HG03432 (cell line): Measurements from ENCODE around the gene F13A1.

Experiments
- ATAC-seq: cut with Tn5 transposase; IDR thresholded peaks from one replicate; pipeline ENCODE4 v1.9.1; 2021; ENCODE audit warnings: mild to moderate bottlenecking, moderate library complexity; ENCODE audit not compliant: unreplicated experiment

Gene F13A1

GRCh38 chr6:6199678-6200077, 120.8 kb downstream of the F13A1 start:
- no peak for ATAC-seq

GRCh38 chr6:6196762-6197161, 123.7 kb downstream of the F13A1 start:
- no peak for ATAC-seq

GRCh38 chr6:6195080-6195479, 125.4 kb downstream of the F13A1 start:
- ATAC-seq: no peak

GRCh38 chr6:6193221-6193745, 127.2 kb downstream of the F13A1 start:
- ATAC-seq: no peak

GRCh38 chr6:6191909-6192308, 128.6 kb downstream of the F13A1 start:
- no peak for ATAC-seq

GRCh38 chr6:6191476-6191875, 129.0 kb downstream of the F13A1 start:
- ATAC-seq: no peak

GRCh38 chr6:6180684-6181083, 139.8 kb downstream of the F13A1 start:
- ATAC-seq: no peak

- ATAC-seq: no peak
Measured at GRCh38 chr6:6179858-6180623, 140.4 kb downstream of the F13A1 start.

GRCh38 chr6:6178795-6179194, 141.7 kb downstream of the F13A1 start:
- ATAC-seq: no peak

- ATAC-seq: no peak
Measured at GRCh38 chr6:6177754-6178153, 142.7 kb downstream of the F13A1 start.

GRCh38 chr6:6176586-6177228, 143.8 kb downstream of the F13A1 start:
- ATAC-seq: no peak

- no peak for ATAC-seq
Measured at GRCh38 chr6:6176127-6176526, 144.3 kb downstream of the F13A1 start.

GRCh38 chr6:6169141-6169540, 151.3 kb downstream of the F13A1 start:
- ATAC-seq: no peak

- ATAC-seq: no peak
Measured at GRCh38 chr6:6166064-6166463, 154.4 kb downstream of the F13A1 start.

- ATAC-seq: no peak
Measured at GRCh38 chr6:6164367-6164766, 156.1 kb downstream of the F13A1 start.

GRCh38 chr6:6154335-6154734, 166.1 kb downstream of the F13A1 start:
- ATAC-seq: no peak

GRCh38 chr6:6152060-6152459, 168.4 kb downstream of the F13A1 start:
- no peak for ATAC-seq

GRCh38 chr6:6148192-6148815, 172.2 kb downstream of the F13A1 start:
- no peak for ATAC-seq

GRCh38 chr6:6131492-6132109, 188.9 kb downstream of the F13A1 start:
- no peak for ATAC-seq

- ATAC-seq: no peak
Measured at GRCh38 chr6:6125495-6125894, 195.0 kb downstream of the F13A1 start.

GRCh38 chr6:6123803-6124202, 196.7 kb downstream of the F13A1 start:
- ATAC-seq: no peak
